ENCODE data around the gene LAMA5. TPM values are rescaled to one million over a fixed set of nuclear protein-coding genes. Genes with fewer than 3 reads are reported as not detected.
A peak's percentile ranks its signal among the peaks of the same experiment; 100 is the strongest.

LAMA5 gene
- total and polyA plus RNA-seq, 2 of the 8 experiments (the other 6 are each of a cell fraction or from before 2014, with no cell fraction given), result 34.4 to 225 TPM

DNA sequence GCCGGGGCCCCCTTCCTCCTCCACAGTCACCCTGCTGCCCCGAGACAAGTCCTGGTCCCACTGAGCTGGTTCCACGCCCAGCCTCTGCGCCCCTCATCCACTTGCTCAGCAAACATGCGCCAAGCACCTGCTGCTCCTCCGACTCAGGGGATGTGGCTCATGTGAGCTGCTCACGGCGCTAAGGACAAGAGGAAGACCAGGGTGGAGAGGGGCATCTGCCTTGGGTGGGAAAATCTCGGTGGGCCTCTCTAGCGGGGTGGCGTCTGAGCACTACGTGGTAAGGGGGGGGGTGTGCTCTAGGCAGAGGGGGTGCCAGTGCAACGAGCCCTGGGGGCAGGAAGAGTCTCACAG is 4.5 kb downstream of the LAMA5 start:
- peaks cover 21% of the 10 kb centered on the region for H3K79me1 ChIP-seq (ENCODE audit: low read depth, low read length)
- H3K18ac ChIP-seq (ENCODE audit: extremely low read depth, low read length), result peak overlapping the region; percentile 99
- no peak overlapping the region for H3K23ac ChIP-seq (ENCODE audit: insufficient read length)
- H2AK5ac ChIP-seq (ENCODE audit: low read depth, low read length), result peak overlapping the region; percentile 72
- DNase-seq (ENCODE audit: low read depth in 1 of 2, low spot score in 2 of 2) (no peak), FAIRE-seq (no peak)
- H2BK20ac ChIP-seq (ENCODE audit: low read length), result peak overlapping the region; percentile 100
- peak overlapping the region; percentile 99 for H2BK5ac ChIP-seq (ENCODE audit: low read depth, low read length)
- H4K20me1 ChIP-seq (replicated peaks in 1 of 2; ENCODE audit: control insufficient read depth in 1 of 2, insufficient read depth in 2 of 2, low read length in 2 of 2), result peaks cover 7 to 15% of the 10 kb centered on the region in 2 experiments
- H3K4me2 ChIP-seq (ENCODE audit: insufficient read depth in 1 of 2, low read depth in 2 of 2, low read length in 2 of 2), result peak overlapping the region; percentile 24 to 51; a peak in 3 of 4 replicates
- H4K5ac ChIP-seq (ENCODE audit: insufficient read length, low read depth, low read length), result peak overlapping the region; percentile 70
- H3K9me3 ChIP-seq (ENCODE audit: insufficient read depth in 2 of 2, low read depth in 1 of 2, low read length in 1 of 2), result no peaks in the 10 kb centered on the region
- WGBS, 2 experiments (ENCODE audit: extremely low coverage in 1 of 2, insufficient coverage in 1 of 2, insufficient read length in 1 of 2, insufficient replicate concordance in 2 of 2, low coverage in 1 of 2, low lambda C conversion rate in 2 of 2, missing lambda C conversion rate in 1 of 2), result 82% methylated on average over 13 of the region's 13 CpGs; no CpG with 5 or more reads in 1 of the 2 experiments
- no peak overlapping the region for H2AFZ ChIP-seq (ENCODE audit: low read length)
- no peak overlapping the region for H3K4ac ChIP-seq (replicated peaks; ENCODE audit: insufficient read length, low read depth, low read length)
- H3K4me3 ChIP-seq (ENCODE audit: extremely low read depth in 1 of 4, insufficient read depth in 2 of 4, low read depth in 3 of 4, low read length in 4 of 4), result no peak overlapping the region; a peak in 1 of 8 replicates
- ChIA-PET CTCF (ENCODE audit: partially characterized antibody) (interaction anchor here (0.6 to 10.9 kb wide), 8 partner anchors 9 to 1014 kb away, joined by 3 to 212 read pairs (median 4); partner anchors contain the start of gene RPS21), POLR2A (ENCODE audit: partially characterized antibody) (interaction anchor here (0.7 to 12.6 kb wide), 9 partner anchors 8 to 58 kb away, joined by 3 to 213 read pairs (median 29); partner anchors contain the start of genes ADRM1 and RPS21)
- no peaks in the 10 kb centered on the region for H3K27me3 ChIP-seq (replicated peaks in 1 of 4; ENCODE audit: control insufficient read depth in 3 of 4, extremely low read depth in 1 of 4, insufficient read depth in 3 of 4, low read length in 3 of 4)
- no peak overlapping the region for H3K14ac ChIP-seq (ENCODE audit: insufficient read length)
- peak overlapping the region; percentile 97; the same call in 1 of the 2 replicates for H2BK15ac ChIP-seq (ENCODE audit: low read length)
- H3K9ac ChIP-seq (replicated peaks in 1 of 4; ENCODE audit: extremely low read depth in 1 of 4, low read depth in 3 of 4, low read length in 3 of 4), result peak overlapping the region in 2 of 4 experiments; percentile 62 to 65; a peak in 4 of 7 replicates
- peaks cover 0 to 19% (median 2%) of the 10 kb centered on the region in 4 experiments; a peak in 3 of 8 replicates for H3K36me3 ChIP-seq (ENCODE audit: control insufficient read depth in 2 of 4, insufficient read depth in 4 of 4, low read length in 3 of 4)
- H4K91ac ChIP-seq (replicated peaks; ENCODE audit: insufficient read length, low read length), result peak overlapping the region; percentile 95
- H3K79me2 ChIP-seq (ENCODE audit: control insufficient read depth in 1 of 2, insufficient read depth in 2 of 2, low read length in 2 of 2), result peaks cover 13 to 73% of the 10 kb centered on the region in 2 experiments; a peak in 3 of 4 replicates
- peak overlapping the region; percentile 92 for H3K27ac ChIP-seq (ENCODE audit: low read depth, low read length)
- peak overlapping the region; percentile 100 for H2BK12ac ChIP-seq (ENCODE audit: low read depth, low read length)
- no peak overlapping the region for H3K56ac ChIP-seq (replicated peaks; ENCODE audit: insufficient read length, low read depth, low read length)
- H3K23me2 ChIP-seq (ENCODE audit: low read depth, low read length), result peaks cover 8% of the 10 kb centered on the region
- peaks cover 10 to 70% (median 63%) of the 10 kb centered on the region in 4 experiments for H3K4me1 ChIP-seq (replicated peaks in 1 of 4; ENCODE audit: control insufficient read depth in 3 of 4, insufficient read depth in 4 of 4, low read length in 3 of 4)
- peak overlapping the region; percentile 82 for H4K8ac ChIP-seq (ENCODE audit: extremely low read depth, insufficient read depth, low read length)
- H2BK120ac ChIP-seq (replicated peaks; ENCODE audit: low read depth, low read length), result peak overlapping the region; percentile 81
- TF ChIP-seq KDM5A (IDR thresholded peaks at IDR 0.05; ENCODE audit: low read length), result no peak
- no peak for TF ChIP-seq CHD2 (IDR thresholded peaks at IDR 0.05; ENCODE audit: low read length)
- TF ChIP-seq PHF8 (conservative IDR thresholded peaks at IDR 0.05; ENCODE audit: low read depth, low read length), result no peak
- TF ChIP-seq KDM1A (IDR thresholded peaks at IDR 0.05; ENCODE audit: borderline replicate concordance, low read length), result no peak
- TF ChIP-seq GABPA (IDR thresholded peaks at IDR 0.05; ENCODE audit: borderline replicate concordance, insufficient read depth, low read length), result no peak
- no peak for TF ChIP-seq MAFK (IDR thresholded peaks at IDR 0.05; ENCODE audit: low read depth, low read length)
- no peak for TF ChIP-seq CREB1 (IDR thresholded peaks at IDR 0.05)
- TF ChIP-seq EGR1 (IDR thresholded peaks at IDR 0.05; ENCODE audit: borderline replicate concordance, low read depth, low read length), result no peak
- no peak for TF ChIP-seq JUN (IDR thresholded peaks at IDR 0.05; ENCODE audit: low read depth, low read length)
- TF ChIP-seq, protein P1, sequence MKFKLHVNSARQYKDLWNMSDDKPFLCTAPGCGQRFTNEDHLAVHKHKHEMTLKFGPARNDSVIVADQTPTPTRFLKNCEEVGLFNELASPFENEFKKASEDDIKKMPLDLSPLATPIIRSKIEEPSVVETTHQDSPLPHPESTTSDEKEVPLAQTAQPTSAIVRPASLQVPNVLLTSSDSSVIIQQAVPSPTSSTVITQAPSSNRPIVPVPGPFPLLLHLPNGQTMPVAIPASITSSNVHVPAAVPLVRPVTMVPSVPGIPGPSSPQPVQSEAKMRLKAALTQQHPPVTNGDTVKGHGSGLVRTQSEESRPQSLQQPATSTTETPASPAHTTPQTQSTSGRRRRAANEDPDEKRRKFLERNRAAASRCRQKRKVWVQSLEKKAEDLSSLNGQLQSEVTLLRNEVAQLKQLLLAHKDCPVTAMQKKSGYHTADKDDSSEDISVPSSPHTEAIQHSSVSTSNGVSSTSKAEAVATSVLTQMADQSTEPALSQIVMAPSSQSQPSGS (IDR thresholded peaks at IDR 0.05; ENCODE audit: low read length), result no peak
- TF ChIP-seq TBP (IDR thresholded peaks at IDR 0.05; ENCODE audit: low read depth, low read length), result no peak
- TF ChIP-seq TCF12 (IDR thresholded peaks at IDR 0.05; ENCODE audit: low read depth, low read length), result no peak
- TF ChIP-seq BACH1 (IDR thresholded peaks at IDR 0.05; ENCODE audit: low read length), result no peak

Measured in H1 (cell line).